ENCODE data around the gene RETREG3. TPM values are rescaled to one million over a fixed set of nuclear protein-coding genes. Genes with fewer than 3 reads are reported as not detected.
"Not testable (repeated sequence)": the region's sequence is repeated elsewhere in the genome, so short reads cannot be mapped to it uniquely, and the experiment has no call there.

The RETREG3 gene
- total RNA-seq, 1 donor from 2014 or later = 48.7 TPM

- no peak for TF ChIP-seq CTCF (conservative IDR thresholded peaks at IDR 0.05)
- Mint-ChIP-seq H3K4me1 (peaks cover 33% of the 10 kb centered on the region), H3K27ac (ENCODE audit: unreplicated experiment) (no peak overlapping the region), H3K4me3 (peak overlapping the region; percentile 56), H3K9me3 (no peaks in the 10 kb centered on the region), H3K36me3 (ENCODE audit: low read depth) (no peaks in the 10 kb centered on the region), H3K27me3 (ENCODE audit: low read depth) (no peaks in the 10 kb centered on the region)
- DNase-seq (ENCODE audit: low read depth, low spot score) = no peak
Observed at GRCh38 chr17:42559075-42559474, 50.1 kb downstream of the RETREG3 start.

GRCh38 chr17:42555961-42556617 lies 53.1 kb downstream of the RETREG3 start:
- H3K9me3 Mint-ChIP-seq; H3K27me3 Mint-ChIP-seq (ENCODE audit: low read depth); H3K27ac Mint-ChIP-seq (ENCODE audit: unreplicated experiment); DNase-seq (ENCODE audit: low read depth, low spot score); H3K36me3 Mint-ChIP-seq (ENCODE audit: low read depth): not testable (repeated sequence)
- H3K4me3 Mint-ChIP-seq = peak overlapping the region; percentile 92
- peaks cover 16% of the 10 kb centered on the region for H3K4me1 Mint-ChIP-seq

- peaks cover 21% of the 10 kb centered on the region for H3K4me1 Mint-ChIP-seq
- H3K36me3 Mint-ChIP-seq (ENCODE audit: low read depth) = no peaks in the 10 kb centered on the region
- DNase-seq (ENCODE audit: low read depth, low spot score) = no peak
- peak overlapping the region; percentile 94 for H3K27ac Mint-ChIP-seq (ENCODE audit: unreplicated experiment)
- TF ChIP-seq CTCF (conservative IDR thresholded peaks at IDR 0.05) = no peak
- H3K4me3 Mint-ChIP-seq = peak overlapping the region; percentile 92
- H3K9me3 Mint-ChIP-seq = no peaks in the 10 kb centered on the region
- no peaks in the 10 kb centered on the region for H3K27me3 Mint-ChIP-seq (ENCODE audit: low read depth)
Observed at GRCh38 chr17:42555122-42555622, 54.0 kb downstream of the RETREG3 start.

- no peaks in the 10 kb centered on the region for H3K36me3 Mint-ChIP-seq (ENCODE audit: low read depth)
- no peak for TF ChIP-seq CTCF (conservative IDR thresholded peaks at IDR 0.05)
- H3K27me3 Mint-ChIP-seq (ENCODE audit: low read depth) = no peaks in the 10 kb centered on the region
- peak; percentile 81 for DNase-seq (ENCODE audit: low read depth, low spot score)
- peak overlapping the region; percentile 94 for H3K27ac Mint-ChIP-seq (ENCODE audit: unreplicated experiment)
- no peaks in the 10 kb centered on the region for H3K9me3 Mint-ChIP-seq
- peak overlapping the region; percentile 92 for H3K4me3 Mint-ChIP-seq
- peaks cover 21% of the 10 kb centered on the region for H3K4me1 Mint-ChIP-seq
Observed at GRCh38 chr17:42554250-42555121, 54.7 kb downstream of the RETREG3 start.

GRCh38 chr17:42553866-42554249 lies 55.3 kb downstream of the RETREG3 start:
- H3K4me3 Mint-ChIP-seq = peak overlapping the region; percentile 92
- H3K27me3 Mint-ChIP-seq (ENCODE audit: low read depth) = peaks cover under 1% of the 10 kb centered on the region
- DNase-seq (ENCODE audit: low read depth, low spot score) = no peak
- no peak overlapping the region for H3K27ac Mint-ChIP-seq (ENCODE audit: unreplicated experiment)
- TF ChIP-seq CTCF (conservative IDR thresholded peaks at IDR 0.05) = no peak
- H3K4me1 Mint-ChIP-seq = peaks cover 26% of the 10 kb centered on the region
- H3K36me3 Mint-ChIP-seq (ENCODE audit: low read depth) = no peaks in the 10 kb centered on the region
- no peaks in the 10 kb centered on the region for H3K9me3 Mint-ChIP-seq
